Stimulated activated CD4-positive, alpha-beta T cell treated with anti-CD3 and anti-CD28 coated beads, TNF-alpha, amount 100 ng/mL, for 24 hours (primary cell): ENCODE data around the gene CPNE4.

Experiments used
- DNase-seq, 3 experiments: peaks; one replicate each; pipeline ENCODE4 v3.0.0-alpha.2; 2020; ENCODE audit warnings: low read depth in 3 of 3

Gene CPNE4

GRCh38 chr3:131881777-131882176 is 153.0 kb downstream of the CPNE4 start:
- no peak for DNase-seq

- no peak for DNase-seq
Observed at GRCh38 chr3:131880948-131881347, 153.9 kb downstream of the CPNE4 start.

- no peak for DNase-seq
Observed at GRCh38 chr3:131868203-131868602, 166.6 kb downstream of the CPNE4 start.

GRCh38 chr3:131856171-131856570 is 178.6 kb downstream of the CPNE4 start:
- DNase-seq: no peak

GRCh38 chr3:131850223-131850622 is 184.6 kb downstream of the CPNE4 start:
- no peak for DNase-seq

GRCh38 chr3:131849616-131850015 is 185.2 kb downstream of the CPNE4 start:
- DNase-seq: no peak

- no peak for DNase-seq
Observed at GRCh38 chr3:131847966-131848510, 186.8 kb downstream of the CPNE4 start.

- no peak for DNase-seq
Observed at GRCh38 chr3:131846296-131846924, 188.4 kb downstream of the CPNE4 start.

GRCh38 chr3:131843174-131843573 is 191.6 kb downstream of the CPNE4 start:
- no peak for DNase-seq

GRCh38 chr3:131840156-131840797 is 194.5 kb downstream of the CPNE4 start:
- no peak for DNase-seq

GRCh38 chr3:131835906-131836305 is 198.9 kb downstream of the CPNE4 start:
- DNase-seq: no peak

- DNase-seq: no peak
Observed at GRCh38 chr3:131831608-131832007, 203.2 kb downstream of the CPNE4 start.

- DNase-seq: no peak
Observed at GRCh38 chr3:131821191-131821762, 213.5 kb downstream of the CPNE4 start.

- no peak for DNase-seq
Observed at GRCh38 chr3:131819381-131820055, 215.3 kb downstream of the CPNE4 start.

- DNase-seq: no peak
Observed at GRCh38 chr3:131812433-131812832, 222.4 kb downstream of the CPNE4 start.

- DNase-seq: no peak
Observed at GRCh38 chr3:131811481-131811880, 223.3 kb downstream of the CPNE4 start.

- no peak for DNase-seq
Observed at GRCh38 chr3:131807822-131808221, 227.0 kb downstream of the CPNE4 start.

- no peak for DNase-seq
Observed at GRCh38 chr3:131806736-131807135, 228.1 kb downstream of the CPNE4 start.

GRCh38 chr3:131804565-131805133 is 230.2 kb downstream of the CPNE4 start:
- DNase-seq: no peak

- no peak for DNase-seq
Observed at GRCh38 chr3:131803113-131803512, 231.7 kb downstream of the CPNE4 start.

GRCh38 chr3:131802029-131802428 is 232.8 kb downstream of the CPNE4 start:
- DNase-seq: no peak

GRCh38 chr3:131801566-131801965 is 233.2 kb downstream of the CPNE4 start:
- DNase-seq: no peak
